Pons (tissue), 1 donor: ENCODE data around the gene TNFRSF25.
A peak's percentile ranks its signal among the peaks of the same experiment; 100 is the strongest.

Source experiments
- DNase-seq: peaks from one replicate; pipeline ENCODE4 v3.0.0-alpha.2; 2016; ENCODE audit warnings: low spot score

TNFRSF25 gene

DNA sequence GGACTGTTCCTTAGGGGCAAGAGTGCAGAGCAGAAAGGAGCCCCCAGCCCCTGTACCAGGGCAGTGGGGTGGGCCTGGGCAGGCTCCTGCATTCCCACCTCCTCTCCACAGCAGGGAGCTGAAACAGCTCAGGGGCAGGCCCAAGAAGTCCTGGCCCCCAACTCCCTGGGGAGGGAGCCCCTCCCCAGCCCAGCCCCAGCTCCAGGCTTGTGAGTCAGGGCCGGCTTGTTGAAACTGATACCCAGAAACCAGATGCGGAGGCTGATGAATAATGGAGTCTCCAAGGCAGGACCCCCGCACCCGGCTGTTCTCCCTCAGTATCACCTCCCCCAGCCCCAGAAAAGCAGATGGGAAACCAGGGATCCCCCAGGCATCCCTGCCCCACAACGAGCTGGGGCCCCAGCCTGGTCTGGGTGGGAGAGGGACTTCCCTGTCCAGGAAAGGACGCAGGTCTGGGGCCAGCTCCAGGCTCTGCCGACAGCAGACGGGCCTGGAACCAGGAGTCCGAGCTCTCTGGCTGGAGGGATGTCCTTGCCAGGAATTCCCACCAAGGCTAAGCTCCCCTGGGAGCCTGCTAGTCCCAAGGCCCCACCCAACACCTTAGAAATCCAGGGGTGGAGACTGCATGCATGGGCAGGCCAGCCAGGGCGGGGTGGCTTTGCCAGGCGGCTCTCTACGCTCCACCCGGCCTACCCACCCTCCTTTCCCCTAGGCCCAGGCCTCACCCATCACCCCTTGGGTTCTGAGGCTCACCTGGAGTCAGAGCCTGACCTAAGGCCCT lies 22.8 kb upstream of the TNFRSF25 start:
- no peak for DNase-seq

DNA sequence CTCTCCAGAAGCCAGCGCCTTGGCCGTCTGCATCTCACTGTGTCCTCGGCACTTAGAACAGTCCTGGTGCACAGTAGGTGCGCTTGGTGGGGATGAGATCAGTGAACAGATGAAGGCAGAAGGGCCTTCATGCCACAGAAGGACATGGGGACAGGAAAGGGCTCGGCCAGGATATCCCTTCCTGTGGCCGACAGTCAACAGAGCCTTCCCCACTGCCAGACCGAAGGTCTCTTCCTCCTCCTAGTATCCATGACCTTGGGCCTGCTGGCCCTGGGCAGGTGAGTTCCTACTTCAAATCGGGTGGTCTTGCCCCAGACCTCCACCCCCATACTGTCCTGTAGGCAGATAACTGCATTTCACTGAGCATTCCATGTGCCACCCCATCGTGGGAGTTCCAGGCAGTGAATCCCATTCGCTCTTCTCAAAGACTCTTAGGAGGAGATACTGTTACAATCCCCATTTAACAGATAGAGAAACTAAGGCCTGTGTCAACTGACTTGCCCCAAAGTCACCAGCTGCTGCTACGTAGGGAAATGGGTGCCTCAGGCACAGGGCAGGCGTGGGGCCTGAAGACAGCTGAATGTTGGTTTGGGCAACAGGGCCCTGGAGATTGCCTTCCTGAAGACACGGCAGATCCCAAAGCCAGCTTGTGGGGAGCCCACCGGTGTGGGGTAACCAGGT lies 22.0 kb upstream of the TNFRSF25 start:
- DNase-seq, result no peak

DNA sequence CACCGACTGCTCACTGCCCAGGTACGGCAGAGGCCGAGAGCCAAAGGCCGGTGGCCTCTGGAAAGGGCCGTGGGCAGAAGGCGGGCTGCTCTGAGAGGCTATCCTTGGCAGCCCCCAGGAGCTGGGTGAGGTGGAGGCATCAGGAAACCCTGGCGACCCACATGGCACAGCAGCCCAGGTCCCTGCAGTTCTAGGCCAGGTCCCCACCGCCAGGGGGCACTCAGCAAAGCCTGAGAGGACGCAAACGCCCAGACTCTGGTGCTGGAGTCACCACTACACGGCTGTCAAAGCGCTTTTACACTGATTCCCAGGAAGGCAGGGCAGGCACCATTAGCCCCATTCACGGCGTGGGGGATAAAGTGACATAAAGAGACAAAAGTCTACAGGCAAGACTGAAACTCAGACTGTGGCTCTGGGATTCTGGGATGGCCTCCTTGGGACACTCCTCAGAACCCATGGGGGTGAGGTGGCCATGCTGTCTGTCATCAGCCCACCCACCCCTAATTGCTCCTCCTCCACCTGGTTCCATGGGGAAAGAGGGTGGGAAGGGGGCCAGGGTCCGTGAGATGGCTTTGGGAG lies 20.5 kb upstream of the TNFRSF25 start:
- peak; percentile 64 for DNase-seq

DNA sequence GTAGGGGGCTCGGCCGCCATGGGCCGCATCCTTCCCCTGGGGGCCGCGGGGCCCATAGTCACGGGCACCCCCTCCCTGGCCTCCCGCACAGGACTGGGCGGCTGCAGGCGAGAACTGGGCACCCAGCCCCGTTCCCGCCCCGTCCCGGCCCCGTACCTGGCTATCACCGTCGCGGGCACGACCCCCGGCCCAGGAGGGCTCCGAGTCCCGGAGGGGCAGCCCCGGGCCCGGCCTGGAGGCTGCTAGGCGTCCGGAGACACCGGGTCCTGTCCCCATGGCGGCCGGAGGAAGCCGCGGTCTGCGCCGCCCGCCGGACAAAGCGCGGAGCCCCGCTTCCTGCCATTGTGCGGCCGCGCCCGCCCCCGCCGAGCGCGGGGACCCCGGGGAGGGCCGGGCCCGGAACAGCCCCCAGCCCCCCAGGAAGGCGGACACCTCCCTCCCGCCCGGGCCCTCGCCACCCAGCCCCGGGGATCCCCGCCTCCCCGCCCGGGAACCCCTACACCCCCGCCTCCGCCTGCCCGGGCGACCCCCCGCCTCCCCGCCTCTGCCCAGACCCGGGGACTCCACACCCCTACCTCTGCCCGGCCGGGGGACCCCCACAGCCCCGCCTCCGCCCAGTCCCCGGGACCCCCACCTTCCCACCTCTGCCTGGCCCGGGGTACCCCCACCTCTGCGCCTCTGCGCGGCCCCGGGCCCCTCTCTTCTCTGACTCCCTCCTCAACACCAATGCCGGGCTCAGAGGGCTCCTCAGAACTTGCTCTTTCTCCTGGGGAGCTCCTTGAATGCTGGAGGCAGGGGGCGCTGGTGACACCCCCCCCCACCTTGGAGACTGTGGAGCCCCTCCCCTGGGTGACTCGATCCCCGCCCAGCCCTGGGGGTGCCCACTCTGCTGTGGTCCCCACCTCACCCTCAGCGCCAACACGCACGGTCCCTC lies 19.5 kb upstream of the TNFRSF25 start:
- DNase-seq, result no peak

DNA sequence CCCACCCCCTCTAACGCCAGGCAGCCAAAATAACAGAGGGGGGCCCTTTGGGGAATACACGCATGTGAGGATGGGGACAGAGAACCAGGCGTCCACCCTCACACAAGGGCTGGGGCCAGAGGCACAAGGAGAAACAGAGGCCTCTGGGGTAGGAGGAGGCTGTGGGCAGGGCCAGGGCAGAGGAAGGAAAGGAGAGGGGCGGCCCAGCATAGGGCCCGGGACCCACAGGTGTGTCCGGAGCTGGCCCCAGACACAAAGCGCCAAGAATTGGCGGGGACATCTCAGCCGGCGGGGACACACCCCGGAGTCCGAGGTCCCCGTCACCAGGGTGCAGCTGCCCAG lies 18.8 kb upstream of the TNFRSF25 start:
- DNase-seq, result no peak

DNA sequence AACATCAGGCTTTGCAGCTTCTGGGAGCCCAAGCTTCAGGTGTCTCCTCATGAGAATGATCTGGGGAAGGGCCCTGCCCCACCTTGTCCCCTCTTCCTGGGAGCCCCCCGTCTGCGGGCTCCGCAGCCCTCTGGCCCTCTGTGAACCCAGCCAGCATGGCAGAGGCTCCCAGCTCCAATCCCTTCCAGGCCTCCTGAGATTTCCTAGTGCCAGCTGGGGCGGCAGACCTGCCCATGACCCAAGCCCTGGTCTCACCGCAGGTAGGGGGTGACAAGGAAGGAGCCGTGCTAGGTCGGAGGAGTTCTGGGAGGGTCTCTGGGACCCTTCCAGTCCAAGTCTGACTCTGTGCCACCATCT lies 17.8 kb upstream of the TNFRSF25 start:
- no peak for DNase-seq

DNA sequence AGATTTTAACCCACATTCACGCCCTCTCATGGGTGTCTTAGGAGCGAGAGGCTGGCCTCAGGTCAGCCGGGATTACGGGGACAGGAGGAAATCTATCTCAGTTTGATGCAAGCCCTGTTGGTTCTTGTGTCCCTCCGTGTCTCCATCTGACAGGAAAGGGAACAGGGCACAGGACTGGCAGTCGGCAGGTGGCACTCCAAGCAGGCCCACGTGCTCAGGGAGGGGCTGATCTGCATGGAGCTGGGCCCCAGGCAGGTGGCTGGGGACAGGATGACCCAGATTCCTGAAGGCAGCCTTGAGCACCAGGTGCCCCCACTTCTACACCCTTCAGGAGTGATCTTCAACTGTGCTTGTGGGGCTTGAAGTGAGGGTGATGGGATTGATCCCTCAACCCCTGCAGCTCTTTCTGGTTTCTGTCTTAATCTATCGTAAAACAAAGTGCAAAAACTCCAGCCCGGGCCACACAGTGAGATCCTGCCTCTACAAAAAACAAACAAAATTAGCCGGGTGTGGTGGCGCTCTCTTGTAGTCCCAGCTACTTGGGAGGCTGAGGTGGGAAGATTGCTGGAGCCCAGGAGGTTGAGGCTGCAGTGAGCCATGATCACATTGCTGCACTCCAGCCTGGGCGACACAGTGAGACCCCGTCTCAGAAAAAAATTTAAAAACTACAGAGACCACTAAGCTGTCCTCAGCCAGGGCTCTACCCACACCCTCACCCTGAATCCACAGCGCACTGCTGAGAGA lies 17.2 kb upstream of the TNFRSF25 start:
- DNase-seq, result no peak

DNA sequence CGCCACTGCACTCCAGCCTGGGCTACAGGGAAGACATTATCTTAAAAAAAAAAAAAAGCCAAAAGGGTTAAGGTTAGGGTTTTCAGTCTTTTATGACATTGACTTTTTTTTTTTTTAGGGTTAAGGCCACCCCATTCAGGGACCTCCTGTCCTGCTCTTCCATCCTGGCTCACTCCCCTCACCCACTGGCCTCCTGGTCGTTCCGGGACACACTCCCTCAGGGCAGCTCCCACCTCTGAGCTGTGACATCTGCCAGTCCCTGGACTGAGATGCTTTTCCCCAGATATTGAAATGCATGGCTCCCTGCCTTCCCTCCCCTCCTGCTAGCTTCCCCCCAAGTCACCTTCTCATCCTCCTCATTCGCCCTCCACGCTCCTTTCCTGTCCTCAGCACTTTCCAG lies 15.8 kb upstream of the TNFRSF25 start:
- no peak for DNase-seq

DNA sequence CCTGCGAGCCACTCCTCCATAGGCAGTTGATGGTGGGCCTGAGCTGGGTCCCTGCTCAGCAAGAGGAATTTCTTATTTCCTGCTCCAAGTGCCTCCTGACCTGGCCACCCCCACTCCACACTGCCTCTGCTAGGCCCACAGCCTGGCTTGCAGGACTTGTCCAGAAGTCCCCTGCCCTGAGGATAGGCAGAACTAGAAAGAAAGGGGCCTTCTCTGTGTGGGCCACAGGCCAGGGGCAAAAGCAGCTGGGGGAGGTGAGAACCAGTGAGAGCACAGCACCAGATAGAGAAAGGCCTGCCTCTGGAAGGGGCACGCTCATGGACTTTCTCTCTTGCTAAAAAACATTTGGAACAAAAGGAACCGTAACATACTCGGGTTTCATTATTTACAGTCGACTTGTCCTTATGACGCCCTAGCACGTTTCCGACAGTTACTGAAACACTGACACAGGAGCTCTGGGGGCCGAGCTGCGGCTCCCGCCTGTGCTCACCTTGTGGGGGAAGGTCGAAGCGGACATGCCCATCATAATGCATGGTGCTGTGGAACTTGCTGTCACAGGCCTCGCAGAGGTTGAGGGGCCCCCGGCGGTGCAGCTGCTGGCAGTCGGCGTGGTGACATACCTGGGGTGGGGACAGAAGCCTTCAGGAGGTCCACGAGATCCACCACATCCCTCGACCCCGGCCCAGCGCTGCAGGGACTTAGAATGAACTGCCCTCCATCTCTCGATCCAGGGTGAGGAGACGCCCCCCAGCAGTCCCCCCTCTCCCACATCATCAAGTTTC lies 11.3 kb upstream of the TNFRSF25 start:
- DNase-seq, result no peak

DNA sequence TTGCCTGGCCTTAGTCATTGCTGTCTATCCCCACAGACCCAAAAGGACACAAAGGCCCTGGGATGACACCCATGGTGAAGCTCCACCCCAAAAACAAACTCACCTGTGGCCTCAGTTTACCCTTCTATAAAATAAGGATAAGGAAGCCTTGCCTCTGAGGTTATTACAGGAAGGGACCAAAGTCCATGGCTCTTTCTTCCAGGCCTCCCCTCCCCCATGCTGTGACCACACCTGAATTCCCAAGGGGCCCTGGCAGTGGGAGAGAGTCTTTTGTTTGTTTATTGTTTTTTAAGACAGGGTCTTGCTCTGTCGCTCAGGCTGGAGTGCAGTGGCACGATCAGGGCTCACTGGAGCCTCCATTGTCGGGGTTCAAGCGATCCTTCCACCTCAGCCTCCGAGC lies 10.5 kb upstream of the TNFRSF25 start:
- no peak for DNase-seq

DNA sequence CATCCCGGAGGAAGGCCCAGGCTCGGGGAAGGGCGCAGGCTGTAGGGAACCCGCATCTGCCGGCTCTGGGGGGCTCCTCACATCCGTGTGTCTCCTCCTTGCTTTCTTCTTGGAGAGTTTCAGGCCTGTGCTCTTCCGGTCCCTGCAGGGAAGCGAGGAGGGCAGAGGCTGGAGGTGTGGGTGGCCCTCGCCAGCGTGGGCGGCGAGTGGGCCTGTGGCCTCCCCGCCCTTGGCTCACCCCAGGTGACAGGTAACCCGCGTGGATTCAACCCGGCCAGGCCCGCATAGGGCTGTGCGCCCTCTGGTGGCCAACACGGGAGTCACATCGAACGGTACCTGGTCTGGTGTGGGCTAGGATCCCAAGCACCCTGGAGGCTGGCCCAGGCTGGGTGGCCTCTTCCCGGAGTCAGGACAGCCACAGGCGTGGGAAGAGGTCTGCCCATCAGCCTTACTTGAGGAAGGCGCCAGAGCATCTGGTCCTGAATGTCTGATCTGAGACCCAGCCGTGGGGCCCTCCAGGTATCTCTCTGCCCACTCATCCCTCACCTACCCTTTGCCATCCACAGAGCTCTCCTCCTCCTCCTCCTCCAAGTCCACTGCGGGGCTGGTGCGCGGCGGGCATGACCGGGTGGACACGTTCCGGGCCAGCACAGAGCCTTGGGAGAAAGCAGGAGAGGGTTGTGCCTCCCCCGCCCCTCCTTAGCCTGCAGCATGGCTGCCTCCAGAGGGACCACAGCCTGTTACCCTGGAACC lies 9.6 kb upstream of the TNFRSF25 start:
- DNase-seq, result no peak

DNA sequence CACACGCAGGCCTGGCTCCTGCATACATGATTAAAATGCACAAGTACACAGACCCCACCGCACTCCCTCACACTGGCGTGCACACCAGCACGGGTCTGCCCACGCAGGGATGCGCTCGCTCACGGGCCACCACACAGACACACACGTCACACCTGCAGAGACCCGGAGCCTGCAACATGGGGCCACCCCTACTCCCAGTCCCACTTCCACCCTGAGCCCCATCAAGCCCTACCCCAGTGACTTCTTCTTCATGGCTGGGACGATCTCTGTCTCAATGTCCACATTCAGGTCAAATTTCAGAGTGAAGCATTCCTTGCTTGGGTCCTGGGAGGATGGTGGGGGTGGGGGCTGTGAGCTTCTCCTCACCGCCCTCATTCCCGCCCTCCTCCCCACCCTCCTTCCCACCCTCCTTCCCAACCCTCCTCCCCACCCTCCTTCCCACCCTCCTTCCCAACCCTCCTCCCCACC lies 8.9 kb upstream of the TNFRSF25 start:
- DNase-seq, result no peak

DNA sequence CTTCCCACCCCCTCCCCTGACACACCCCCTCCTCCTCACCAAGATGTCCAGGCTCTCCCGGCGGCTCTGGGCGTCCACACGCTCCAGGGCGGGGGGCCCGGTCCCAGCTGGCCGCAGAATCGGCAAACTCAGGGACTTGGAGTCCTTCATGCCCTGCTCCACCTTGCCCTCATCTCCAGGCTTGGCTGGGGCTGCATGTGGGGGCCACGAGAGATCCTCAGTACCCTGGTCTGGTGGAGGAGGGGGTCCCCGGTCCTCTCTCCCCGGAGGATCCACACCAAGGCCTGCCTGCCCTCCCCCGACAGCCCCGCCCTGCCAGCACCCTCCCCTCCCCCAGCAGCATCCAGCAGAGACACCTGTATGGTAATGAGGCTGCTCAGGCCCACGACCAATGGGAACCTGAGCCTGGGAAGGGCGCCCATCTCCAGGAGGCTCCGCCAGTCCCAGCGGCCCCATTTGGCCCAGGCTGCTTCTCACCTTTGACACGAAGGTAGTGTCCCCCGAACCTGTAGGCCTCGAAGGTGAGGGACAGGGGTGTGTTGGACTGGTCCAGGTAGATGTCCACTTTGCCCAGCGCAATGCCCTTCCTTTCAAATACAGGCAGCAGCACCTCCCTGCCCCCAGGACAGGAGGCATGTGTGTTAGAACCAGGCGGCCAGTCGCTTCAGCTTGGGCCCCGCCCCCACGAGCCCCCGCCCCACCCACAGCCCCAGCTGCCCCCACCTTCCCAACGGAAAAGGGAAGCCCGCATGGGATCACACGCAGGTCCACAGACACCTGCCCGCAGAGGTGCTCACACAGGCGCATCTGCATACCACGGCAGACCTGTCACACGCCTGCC lies 8.2 kb upstream of the TNFRSF25 start:
- no peak for DNase-seq

DNA sequence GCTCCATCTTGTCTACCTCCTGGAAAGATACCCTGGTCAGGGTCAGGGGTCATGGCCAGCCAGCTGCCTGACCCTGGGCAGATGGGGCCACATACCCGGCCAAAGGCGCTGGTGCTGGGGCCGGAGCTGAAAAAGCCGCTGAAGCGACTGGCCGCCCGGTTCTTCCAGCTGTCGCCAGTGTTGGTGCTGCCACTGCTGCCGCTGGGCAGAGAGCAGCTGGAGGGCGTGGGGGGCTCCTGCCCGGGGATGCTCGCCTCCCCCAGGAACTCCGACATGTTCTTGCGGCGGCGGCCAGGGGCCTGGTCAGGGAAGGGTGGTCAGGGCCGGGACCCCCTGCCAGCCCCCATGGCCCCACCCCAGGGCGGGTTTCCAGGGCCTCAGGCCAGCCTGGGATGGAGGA lies 7.2 kb upstream of the TNFRSF25 start:
- DNase-seq, result no peak

DNA sequence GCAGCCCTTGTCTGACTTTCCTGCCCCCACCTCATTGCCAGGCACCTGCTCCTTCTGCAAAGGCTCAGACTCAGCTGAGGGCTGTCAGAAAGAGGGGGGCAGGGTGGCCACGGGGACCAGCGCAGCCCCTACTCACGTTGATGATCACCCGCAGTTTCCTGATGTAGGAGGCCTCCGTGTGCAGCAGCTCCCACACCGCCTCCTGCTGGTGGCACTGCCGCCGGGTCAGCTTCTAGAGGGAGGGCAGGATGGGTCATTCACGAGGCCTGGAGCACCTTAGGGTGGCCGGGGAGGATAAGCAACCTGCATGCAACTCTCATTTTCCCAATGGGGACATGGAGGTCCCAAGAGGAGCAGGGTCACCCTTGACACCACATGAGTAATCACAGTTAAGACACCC lies 6.4 kb upstream of the TNFRSF25 start:
- no peak for DNase-seq

DNA sequence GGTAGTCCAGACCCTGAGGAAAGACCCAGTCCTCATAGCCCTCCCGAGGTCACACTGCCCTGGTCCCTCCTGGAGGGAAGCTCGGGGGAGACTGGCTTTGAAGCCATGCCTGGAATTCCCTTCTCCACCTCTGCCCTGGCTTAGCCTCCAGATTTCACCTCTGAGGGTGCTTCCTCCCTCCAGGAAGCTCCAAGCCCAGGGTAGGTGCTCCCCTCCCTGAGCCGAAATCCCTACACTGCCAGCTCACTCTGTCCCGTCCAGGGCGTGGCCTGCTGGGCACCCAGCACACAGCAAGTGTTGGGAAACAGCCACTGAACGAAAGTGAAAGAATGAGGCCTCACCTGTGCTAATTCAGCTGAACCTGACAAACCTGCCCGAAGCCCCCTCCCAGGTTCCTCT lies 6.0 kb upstream of the TNFRSF25 start:
- DNase-seq, result no peak

DNA sequence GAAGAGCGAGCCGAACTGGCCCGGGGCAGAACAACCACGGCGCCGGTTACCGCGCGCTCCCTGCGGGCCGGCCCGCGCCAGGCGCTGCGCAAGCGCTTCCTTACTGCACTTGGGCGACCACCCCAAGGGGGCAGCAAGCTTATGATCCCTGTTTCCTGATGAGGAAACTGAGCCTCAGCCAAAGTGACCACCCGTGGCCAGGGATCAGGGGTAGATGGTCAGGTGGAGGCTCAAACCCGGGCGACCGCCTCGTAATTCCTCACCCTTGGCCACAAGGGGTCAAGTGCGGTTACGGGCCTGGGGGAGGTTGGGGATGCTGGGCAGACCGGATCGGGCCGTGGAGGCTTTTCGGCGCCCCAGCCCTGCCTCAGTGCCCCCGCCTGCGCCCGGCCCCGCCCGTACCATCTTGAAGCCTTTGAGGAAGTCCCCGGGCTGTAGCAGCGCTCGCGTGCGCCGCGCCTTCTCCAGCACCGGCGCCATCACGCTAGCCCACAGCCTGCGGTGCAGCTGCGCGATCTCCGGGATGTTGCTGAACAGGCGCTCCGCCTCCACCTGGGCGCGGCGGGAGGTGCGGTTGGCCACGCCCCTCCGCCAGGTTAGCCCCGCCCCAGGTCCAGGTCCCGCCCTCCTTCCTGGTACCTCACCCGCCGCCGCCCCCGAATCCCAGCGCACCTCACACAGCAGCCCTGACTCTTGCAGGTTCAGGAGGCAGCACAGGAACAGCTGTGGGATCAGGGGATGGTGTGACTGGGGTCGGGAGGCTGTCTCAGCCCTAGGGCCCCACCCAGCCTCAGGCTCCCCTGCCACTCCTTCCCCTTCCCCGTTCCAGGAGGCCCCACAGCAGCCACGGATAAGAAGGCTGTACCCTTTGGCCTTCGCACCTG lies 5.4 kb upstream of the TNFRSF25 start:
- no peak for DNase-seq
